GM21381 (cell line): Measurements from ENCODE around the gene RASGRP3.
"Not testable (repeated sequence)": the region's sequence is repeated elsewhere in the genome, so short reads cannot be mapped to it uniquely, and the experiment has no call there.

Source experiments
- ATAC-seq: cut with Tn5 transposase; IDR thresholded peaks from one replicate; pipeline ENCODE4 v1.9.1; 2021; ENCODE audit warnings: mild to moderate bottlenecking, moderate library complexity; ENCODE audit not compliant: unreplicated experiment

The RASGRP3 gene, protein sequence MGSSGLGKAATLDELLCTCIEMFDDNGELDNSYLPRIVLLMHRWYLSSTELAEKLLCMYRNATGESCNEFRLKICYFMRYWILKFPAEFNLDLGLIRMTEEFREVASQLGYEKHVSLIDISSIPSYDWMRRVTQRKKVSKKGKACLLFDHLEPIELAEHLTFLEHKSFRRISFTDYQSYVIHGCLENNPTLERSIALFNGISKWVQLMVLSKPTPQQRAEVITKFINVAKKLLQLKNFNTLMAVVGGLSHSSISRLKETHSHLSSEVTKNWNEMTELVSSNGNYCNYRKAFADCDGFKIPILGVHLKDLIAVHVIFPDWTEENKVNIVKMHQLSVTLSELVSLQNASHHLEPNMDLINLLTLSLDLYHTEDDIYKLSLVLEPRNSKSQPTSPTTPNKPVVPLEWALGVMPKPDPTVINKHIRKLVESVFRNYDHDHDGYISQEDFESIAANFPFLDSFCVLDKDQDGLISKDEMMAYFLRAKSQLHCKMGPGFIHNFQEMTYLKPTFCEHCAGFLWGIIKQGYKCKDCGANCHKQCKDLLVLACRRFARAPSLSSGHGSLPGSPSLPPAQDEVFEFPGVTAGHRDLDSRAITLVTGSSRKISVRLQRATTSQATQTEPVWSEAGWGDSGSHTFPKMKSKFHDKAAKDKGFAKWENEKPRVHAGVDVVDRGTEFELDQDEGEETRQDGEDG

DNA sequence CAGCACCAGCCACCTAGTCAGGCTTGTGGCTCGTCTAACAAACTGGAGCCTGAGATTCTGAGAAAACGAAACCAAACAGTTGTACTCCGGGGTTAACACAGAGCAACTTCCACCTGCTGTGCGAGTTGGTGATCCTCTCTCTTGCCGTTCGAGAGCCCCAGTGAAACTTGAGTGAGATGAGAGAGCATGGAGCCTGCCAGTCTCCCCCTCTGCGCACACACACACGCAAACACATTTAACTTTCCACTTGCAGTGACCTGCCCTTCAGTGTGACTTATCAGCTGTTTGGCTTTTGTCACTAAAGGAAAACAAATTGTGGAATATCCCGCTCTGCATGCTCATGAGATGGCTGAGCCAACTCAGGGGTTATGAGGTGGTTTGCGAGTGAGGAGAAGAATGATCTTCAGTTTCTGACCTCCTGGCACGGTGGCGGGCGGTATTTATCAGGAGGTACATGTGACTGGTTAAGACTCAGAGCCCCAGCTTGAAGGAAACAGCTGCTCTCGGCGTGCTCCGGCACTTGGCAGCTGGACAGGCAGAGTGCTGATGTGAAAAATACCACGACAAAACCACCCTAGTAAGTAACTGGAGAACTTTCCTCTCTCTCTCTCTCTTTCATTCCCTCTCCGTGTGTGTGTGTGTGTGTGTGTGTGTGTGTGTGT, at the start of gene RASGRP3:
Gene RASGRP3, plus strand, starts transcription at position 519 of the 662 bp plus-strand sequence. CDS start 38,488 bp downstream, outside the sequence.
- peak; percentile 59 for ATAC-seq

- ATAC-seq: no peak
Observed at GRCh38 chr2:33426666-33427231, 49.7 kb upstream of the RASGRP3 start.

- no peak for ATAC-seq
Observed at GRCh38 chr2:33430077-33430476, 46.4 kb upstream of the RASGRP3 start.

GRCh38 chr2:33430856-33431255, 45.6 kb upstream of the RASGRP3 start:
- no peak for ATAC-seq

DNA sequence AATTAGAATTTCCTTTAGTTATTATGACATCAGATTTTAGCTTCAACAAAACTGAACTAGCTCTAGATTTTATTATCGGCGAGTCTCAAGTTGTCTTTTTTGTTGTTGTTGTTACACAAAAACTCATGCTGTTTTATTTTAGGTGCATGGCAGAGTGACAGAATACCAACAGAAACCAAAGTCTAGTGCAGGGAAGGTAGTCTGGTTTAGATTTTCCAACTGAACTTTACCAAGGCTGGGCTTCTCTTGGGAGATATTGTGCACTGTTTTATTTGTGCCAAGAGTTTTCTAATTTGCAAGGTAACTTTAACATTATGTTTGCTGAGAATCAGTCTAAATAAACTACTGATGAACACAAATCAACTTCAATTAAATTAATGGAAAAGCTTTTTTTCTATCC, 43.6 kb upstream of the RASGRP3 start:
- ATAC-seq: no peak

DNA sequence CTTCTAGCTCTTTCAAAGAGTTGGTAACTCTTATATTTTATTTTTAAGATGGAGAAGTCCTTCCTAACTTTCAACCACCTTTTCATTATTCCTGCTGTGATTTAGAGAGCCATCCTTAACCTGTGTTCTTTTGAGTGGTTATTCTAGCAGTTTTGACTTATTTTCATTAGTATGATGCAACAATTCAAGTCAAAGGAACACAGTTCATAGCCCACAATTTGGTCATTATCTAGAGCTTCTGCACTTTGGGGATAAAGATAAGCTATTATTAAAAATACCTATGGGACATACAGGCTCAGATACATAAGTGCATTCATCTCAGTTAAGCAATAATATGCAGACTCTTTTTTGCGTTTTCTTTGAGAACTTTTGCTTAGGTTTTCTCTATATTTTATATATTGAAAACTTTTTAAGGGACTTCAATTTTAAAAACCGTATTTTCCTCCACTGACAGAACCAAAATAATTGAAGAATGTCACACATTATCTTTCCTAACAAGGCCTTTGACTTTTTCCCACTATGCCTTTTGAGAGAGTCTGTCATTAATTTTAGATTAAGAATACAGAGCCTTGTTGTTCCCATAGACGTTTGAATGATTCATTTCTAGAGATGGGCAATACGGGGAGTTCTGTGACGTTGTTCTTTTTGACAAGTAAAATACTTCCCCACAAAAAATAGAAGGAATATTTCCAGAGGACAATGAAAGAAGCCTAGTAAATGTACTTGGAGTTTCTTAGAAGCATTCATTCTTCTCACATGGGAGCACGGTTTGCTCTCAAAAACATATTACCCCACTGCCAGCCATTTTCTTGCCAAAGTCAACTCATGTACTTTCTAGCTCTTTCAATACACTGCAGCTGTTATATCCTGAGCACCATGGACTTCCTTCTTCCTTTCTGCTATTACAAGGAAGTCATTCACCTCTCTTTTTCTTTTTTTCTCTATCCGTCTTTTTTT, 42.9 kb upstream of the RASGRP3 start:
- ATAC-seq: no peak

- ATAC-seq: no peak
Observed at GRCh38 chr2:33435518-33435917, 40.9 kb upstream of the RASGRP3 start.

- no peak for ATAC-seq
Observed at GRCh38 chr2:33436083-33436482, 40.4 kb upstream of the RASGRP3 start.

- no peak for ATAC-seq
Observed at GRCh38 chr2:33437297-33437696, 39.2 kb upstream of the RASGRP3 start.

GRCh38 chr2:33437815-33438214, 38.6 kb upstream of the RASGRP3 start:
- ATAC-seq: no peak

GRCh38 chr2:33441235-33441810, 35.1 kb upstream of the RASGRP3 start:
- peak; percentile 88 for ATAC-seq

DNA sequence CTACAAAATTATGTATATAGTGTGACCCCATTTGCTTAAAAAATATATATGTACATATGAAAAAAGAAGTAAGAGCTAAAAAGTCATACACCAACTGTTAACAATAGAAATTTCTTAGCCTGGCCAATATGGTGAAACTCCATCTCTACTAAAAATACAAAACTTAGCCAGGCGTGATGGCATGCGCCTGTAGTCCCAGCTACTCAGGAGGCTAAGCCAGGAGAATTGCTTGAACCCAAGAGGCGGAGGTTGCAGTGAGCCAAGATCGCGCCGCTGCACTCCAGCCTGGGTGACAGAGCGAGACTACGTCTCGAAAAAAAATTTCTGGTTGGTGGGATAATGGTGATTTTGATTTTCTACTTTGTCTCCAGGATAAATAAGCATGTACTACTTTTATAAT, 34.4 kb upstream of the RASGRP3 start:
- not testable (repeated sequence) for ATAC-seq

GRCh38 chr2:33442528-33443079, 33.8 kb upstream of the RASGRP3 start:
- no peak for ATAC-seq

GRCh38 chr2:33443274-33443829, 33.1 kb upstream of the RASGRP3 start:
- no peak for ATAC-seq

DNA sequence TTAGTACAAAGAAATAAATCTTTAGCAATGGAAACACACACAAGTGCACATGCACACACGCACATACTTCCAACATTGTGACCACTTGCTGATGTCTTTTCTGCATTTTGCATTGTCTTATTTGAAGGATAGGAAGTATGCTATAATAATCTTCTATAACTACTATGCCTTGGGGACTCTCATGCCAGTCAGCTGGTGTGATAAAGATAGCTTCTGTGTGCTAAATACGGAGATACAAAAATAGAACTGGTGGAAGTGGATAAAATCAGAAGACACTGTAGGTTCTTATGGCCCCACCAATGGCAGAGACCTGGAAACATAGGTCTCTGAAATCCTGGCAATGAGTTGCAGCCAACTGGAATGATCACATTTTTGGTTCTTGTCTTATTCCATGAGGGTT, 31.5 kb upstream of the RASGRP3 start:
- no peak for ATAC-seq

DNA sequence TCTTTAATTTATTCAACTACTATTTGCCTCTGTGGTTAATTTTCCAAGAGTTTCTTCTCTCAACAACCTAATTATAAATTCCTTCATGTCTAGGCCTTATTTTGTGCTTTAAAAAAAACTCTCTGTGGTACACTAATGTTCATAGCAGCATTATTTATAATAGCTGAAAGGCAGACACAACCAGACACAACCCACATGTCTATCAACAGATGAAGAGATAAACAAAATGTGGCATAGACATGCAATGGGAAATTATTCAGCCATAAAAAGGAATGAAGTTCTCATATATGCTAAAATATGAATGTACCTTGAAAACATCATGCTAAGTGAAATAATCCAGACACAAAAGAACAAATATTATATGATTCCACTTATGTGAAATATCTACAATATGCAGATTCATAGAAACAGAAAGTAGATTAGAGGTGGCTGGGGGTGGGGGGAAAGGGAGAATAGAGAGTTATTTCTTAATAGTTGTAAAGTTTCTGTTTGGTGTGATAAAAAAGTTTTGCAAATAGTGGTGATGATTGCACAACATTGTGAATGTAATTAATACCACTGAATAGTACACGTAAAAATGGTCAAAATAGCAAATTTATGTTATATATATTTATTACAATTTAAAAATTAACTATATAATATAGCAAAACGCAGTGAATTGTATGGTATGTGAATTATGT, 28.1 kb upstream of the RASGRP3 start:
- no peak for ATAC-seq

GRCh38 chr2:33451214-33451613, 25.2 kb upstream of the RASGRP3 start:
- no peak for ATAC-seq

DNA sequence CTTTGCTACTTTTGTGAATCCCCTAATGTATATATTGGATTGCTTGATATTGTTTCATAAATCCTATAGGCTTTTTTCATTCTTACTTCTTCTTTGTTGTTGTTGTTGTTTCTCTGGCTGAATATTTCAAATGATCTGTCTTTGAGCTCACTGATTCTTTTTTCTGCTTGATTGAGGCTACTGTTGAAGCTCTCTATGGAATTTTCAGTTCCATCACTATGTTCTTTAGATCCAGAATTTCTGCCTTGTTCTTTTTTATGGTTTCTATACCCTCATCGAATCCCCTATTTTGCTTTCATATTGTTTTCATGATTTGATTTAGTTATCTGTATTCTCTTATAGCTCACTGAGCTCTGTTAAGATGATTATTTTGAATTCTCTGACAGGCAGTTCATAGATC, 24.6 kb upstream of the RASGRP3 start:
- ATAC-seq: no peak

DNA sequence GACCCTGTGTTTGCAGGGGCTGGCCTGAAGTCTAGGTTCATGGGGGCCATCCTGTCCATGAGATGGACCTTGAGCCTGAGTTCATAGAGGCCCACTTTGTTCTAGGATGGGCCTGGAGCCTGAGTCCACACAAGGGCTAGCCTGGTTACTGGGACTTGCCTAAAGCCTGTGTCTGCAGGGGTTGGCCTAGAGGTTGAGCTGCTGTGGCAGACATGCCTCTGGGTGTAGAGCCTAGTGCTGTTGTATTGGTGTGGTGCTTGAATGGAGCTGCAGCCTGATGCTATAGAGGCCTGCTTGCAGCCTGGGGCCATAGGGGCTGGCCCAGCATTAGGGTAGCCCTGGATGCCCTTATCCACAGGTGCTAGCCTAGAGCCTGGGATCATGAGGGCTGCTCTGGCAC, 23.9 kb upstream of the RASGRP3 start:
- no peak for ATAC-seq
